ENCODE data around the gene TBC1D7. TPM values are rescaled to one million over a fixed set of nuclear protein-coding genes. Genes with fewer than 3 reads are reported as not detected.

Gene TBC1D7
- total RNA-seq, 2 donors from 2014 or later = 37.7 to 59.0 TPM

DNA sequence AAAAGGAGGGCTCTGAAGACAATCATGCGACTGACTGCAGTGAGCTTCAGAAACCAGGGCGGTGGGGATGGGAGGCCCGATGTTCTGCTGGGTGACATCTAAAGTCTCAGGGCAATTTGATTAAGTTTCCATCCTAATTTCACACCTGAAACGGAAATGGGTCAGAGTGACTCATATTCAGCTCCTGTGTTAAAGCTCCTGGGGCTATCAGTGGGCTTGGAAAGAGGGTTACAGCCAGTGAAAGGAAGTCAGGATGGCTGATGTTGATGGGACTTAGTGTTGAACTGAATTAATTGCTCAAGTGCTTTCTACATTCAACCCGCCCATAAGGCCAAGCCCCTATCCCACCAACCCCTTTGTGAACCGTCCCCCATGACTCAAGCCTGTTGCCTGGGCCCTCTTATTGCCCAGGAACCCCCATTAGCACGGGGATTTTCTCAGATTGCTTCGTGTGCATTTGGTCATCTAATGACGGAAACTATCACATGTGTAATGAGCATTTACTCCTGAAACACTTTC, 47.1 kb upstream of the TBC1D7 start:
- Histone ChIP-seq H3K4me3 (ENCODE audit: low read length) (no peak overlapping the region), H3K9me3 (ENCODE audit: control insufficient read depth, low read length) (no peaks in the 10 kb centered on the region), H3K27me3 (ENCODE audit: control insufficient read depth, insufficient read depth, low read length, poor library complexity, severe bottlenecking) (no peaks in the 10 kb centered on the region), H3K4me1 (ENCODE audit: control insufficient read depth, insufficient read depth, low read length) (no peaks in the 10 kb centered on the region), H3K36me3 (ENCODE audit: control insufficient read depth, insufficient read depth, low read length) (no peaks in the 10 kb centered on the region), H3K27ac (ENCODE audit: low read depth, low read length) (no peak overlapping the region), H3K9ac (ENCODE audit: extremely low read depth, low read length, poor library complexity, severe bottlenecking) (no peak overlapping the region)
- TF ChIP-seq, protein P1, sequence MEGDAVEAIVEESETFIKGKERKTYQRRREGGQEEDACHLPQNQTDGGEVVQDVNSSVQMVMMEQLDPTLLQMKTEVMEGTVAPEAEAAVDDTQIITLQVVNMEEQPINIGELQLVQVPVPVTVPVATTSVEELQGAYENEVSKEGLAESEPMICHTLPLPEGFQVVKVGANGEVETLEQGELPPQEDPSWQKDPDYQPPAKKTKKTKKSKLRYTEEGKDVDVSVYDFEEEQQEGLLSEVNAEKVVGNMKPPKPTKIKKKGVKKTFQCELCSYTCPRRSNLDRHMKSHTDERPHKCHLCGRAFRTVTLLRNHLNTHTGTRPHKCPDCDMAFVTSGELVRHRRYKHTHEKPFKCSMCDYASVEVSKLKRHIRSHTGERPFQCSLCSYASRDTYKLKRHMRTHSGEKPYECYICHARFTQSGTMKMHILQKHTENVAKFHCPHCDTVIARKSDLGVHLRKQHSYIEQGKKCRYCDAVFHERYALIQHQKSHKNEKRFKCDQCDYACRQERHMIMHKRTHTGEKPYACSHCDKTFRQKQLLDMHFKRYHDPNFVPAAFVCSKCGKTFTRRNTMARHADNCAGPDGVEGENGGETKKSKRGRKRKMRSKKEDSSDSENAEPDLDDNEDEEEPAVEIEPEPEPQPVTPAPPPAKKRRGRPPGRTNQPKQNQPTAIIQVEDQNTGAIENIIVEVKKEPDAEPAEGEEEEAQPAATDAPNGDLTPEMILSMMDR (conservative IDR thresholded peaks at IDR 0.05) = no peak
- WGBS, 2 experiments (ENCODE audit: insufficient coverage in 1 of 2, insufficient read length in 1 of 2) = 91% methylated on average over 8 to 9 of the region's 9 CpGs
- H3K27ac Mint-ChIP-seq = no peak overlapping the region
- H3K4me3 Mint-ChIP-seq = no peak overlapping the region
- H3K36me3 Mint-ChIP-seq (ENCODE audit: low read depth) = no peaks in the 10 kb centered on the region
- H3K9me3 Mint-ChIP-seq = peaks cover 4% of the 10 kb centered on the region
- peaks cover 9% of the 10 kb centered on the region for H3K4me1 Mint-ChIP-seq
- peaks cover 1% of the 10 kb centered on the region for H3K27me3 Mint-ChIP-seq (ENCODE audit: insufficient read depth)
- DNase-seq = no peak

DNA sequence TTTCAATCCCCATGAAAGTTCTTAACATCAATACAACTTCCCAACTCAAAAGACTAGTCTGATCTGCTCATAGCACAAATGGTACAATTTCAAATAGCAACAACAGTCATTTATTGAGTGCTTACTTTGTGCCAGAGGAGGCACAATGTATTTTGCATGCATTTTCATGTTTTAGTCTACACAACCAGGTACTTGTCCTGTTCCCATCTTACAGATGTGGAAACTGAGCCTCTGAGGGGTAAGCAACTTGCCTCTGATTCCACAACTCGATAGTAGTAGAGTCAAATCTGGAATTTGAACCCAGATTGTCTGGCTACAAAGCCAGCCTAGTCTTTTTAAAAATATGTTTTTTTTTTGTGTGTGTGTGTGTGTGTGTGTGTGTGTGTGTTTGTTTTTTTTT, 45.6 kb upstream of the TBC1D7 start:
- Histone ChIP-seq H3K9ac (ENCODE audit: extremely low read depth, low read length, poor library complexity, severe bottlenecking) (no peak overlapping the region), H3K9me3 (ENCODE audit: control insufficient read depth, low read length) (no peaks in the 10 kb centered on the region), H3K27ac (ENCODE audit: low read depth, low read length) (no peak overlapping the region), H3K36me3 (ENCODE audit: control insufficient read depth, insufficient read depth, low read length) (no peaks in the 10 kb centered on the region), H3K27me3 (ENCODE audit: control insufficient read depth, insufficient read depth, low read length, poor library complexity, severe bottlenecking) (no peaks in the 10 kb centered on the region), H3K4me1 (ENCODE audit: control insufficient read depth, insufficient read depth, low read length) (no peaks in the 10 kb centered on the region), H3K4me3 (ENCODE audit: low read length) (no peak overlapping the region)
- peaks cover 1% of the 10 kb centered on the region for H3K4me1 Mint-ChIP-seq
- H3K4me3 Mint-ChIP-seq = no peak overlapping the region
- H3K27ac Mint-ChIP-seq = no peak overlapping the region
- peaks cover 1% of the 10 kb centered on the region for H3K27me3 Mint-ChIP-seq (ENCODE audit: insufficient read depth)
- TF ChIP-seq, protein P1 (conservative IDR thresholded peaks at IDR 0.05) = no peak
- WGBS, 2 experiments (ENCODE audit: insufficient coverage in 1 of 2, insufficient read length in 1 of 2) = 95% methylated on average over 1 of the region's 1 CpG; no CpG with 5 or more reads in 1 of the 2 experiments
- H3K9me3 Mint-ChIP-seq = peaks cover 4% of the 10 kb centered on the region
- DNase-seq = no peak
- H3K36me3 Mint-ChIP-seq (ENCODE audit: low read depth) = no peaks in the 10 kb centered on the region

DNA sequence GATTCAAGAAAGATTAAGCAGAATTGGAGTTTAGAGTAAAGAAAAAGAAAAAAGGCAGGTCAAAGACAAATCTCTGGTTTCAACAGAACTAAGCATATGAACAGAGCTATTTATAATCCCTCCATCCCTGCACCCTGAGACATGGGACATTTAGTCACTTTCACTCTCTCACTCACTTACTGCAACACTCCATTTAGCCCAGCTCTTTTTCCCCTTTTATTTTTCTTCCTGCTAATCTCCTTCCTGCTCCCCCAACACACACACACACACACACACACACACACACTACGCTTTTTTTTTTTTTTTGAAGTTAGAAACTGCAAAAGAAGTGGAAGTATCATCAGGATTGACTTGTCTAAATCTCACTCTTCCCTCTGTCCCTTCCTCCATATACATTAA, 45.1 kb upstream of the TBC1D7 start:
- no peak for DNase-seq
- no peaks in the 10 kb centered on the region for H3K9me3 ChIP-seq (ENCODE audit: control insufficient read depth, low read length)
- no peak overlapping the region for H3K27ac Mint-ChIP-seq
- H3K4me1 ChIP-seq (ENCODE audit: control insufficient read depth, insufficient read depth, low read length) = no peaks in the 10 kb centered on the region
- H3K27me3 ChIP-seq (ENCODE audit: control insufficient read depth, insufficient read depth, low read length, poor library complexity, severe bottlenecking) = no peaks in the 10 kb centered on the region
- WGBS, 2 experiments (ENCODE audit: insufficient coverage in 1 of 2, insufficient read length in 1 of 2) = 100% methylated on average over 1 of the region's 1 CpG; no CpG with 5 or more reads in 1 of the 2 experiments
- no peak overlapping the region for H3K4me3 ChIP-seq (ENCODE audit: low read length)
- H3K27me3 Mint-ChIP-seq (ENCODE audit: insufficient read depth) = peaks cover 1% of the 10 kb centered on the region
- H3K4me3 Mint-ChIP-seq = no peak overlapping the region
- no peaks in the 10 kb centered on the region for H3K4me1 Mint-ChIP-seq
- H3K9ac ChIP-seq (ENCODE audit: extremely low read depth, low read length, poor library complexity, severe bottlenecking) = no peak overlapping the region
- H3K27ac ChIP-seq (ENCODE audit: low read depth, low read length) = no peak overlapping the region
- H3K36me3 Mint-ChIP-seq (ENCODE audit: low read depth) = no peaks in the 10 kb centered on the region
- TF ChIP-seq, protein P1 (conservative IDR thresholded peaks at IDR 0.05) = no peak
- peaks cover 4% of the 10 kb centered on the region for H3K9me3 Mint-ChIP-seq
- no peaks in the 10 kb centered on the region for H3K36me3 ChIP-seq (ENCODE audit: control insufficient read depth, insufficient read depth, low read length)

All from endodermal cell (in vitro differentiated cells).